Peyer's patch (tissue), 4 donors: ENCODE measurements around the gene COLEC12.

Source experiments
- POLR2A ChIP-seq, 2 donors: fragments of 450-650 bp; IDR thresholded peaks; one replicate each; pipeline ENCODE4 v1.5.1; 2017; ENCODE audit warnings: antibody characterized with exemption in 2 of 2, mild to moderate bottlenecking in 2 of 2, moderate library complexity in 2 of 2
- TF ChIP-seq, protein P1 (sequence below), 6 experiments: fragments of 450-650 bp in 4 of 6; fragments of 200-600 bp in 2 of 6; sonication (generic) in 1 of 6; IDR thresholded peaks; one replicate each; pipeline ENCODE4 v1.5.1; 2017 to 2019; ENCODE audit warnings: antibody characterized with exemption in 6 of 6, mild to moderate bottlenecking in 3 of 6, moderate library complexity in 1 of 6

DNA sequence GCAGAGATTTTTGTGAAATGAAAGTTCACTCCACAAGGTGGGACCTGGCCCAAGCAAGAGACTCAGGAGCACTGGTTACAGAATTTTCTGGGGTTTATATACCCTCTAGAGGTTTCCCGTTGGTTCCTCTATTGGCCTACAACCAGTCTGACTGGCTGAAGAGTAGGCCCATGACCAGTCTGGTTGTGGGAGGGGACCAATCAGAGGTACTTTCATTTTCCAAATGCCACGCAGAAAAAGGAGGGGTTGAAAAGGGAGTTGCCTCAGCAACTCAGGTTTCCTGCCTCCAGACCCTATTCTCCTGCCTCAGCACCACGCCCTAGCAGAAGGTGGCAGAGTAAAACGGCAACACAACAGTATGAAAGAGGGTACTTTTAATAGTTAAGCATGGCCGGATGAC, 98.4 kb downstream of the COLEC12 start:
- TF ChIP-seq, protein P1, sequence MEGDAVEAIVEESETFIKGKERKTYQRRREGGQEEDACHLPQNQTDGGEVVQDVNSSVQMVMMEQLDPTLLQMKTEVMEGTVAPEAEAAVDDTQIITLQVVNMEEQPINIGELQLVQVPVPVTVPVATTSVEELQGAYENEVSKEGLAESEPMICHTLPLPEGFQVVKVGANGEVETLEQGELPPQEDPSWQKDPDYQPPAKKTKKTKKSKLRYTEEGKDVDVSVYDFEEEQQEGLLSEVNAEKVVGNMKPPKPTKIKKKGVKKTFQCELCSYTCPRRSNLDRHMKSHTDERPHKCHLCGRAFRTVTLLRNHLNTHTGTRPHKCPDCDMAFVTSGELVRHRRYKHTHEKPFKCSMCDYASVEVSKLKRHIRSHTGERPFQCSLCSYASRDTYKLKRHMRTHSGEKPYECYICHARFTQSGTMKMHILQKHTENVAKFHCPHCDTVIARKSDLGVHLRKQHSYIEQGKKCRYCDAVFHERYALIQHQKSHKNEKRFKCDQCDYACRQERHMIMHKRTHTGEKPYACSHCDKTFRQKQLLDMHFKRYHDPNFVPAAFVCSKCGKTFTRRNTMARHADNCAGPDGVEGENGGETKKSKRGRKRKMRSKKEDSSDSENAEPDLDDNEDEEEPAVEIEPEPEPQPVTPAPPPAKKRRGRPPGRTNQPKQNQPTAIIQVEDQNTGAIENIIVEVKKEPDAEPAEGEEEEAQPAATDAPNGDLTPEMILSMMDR (IDR thresholded peaks at IDR 0.05), result no peak
- no peak for TF ChIP-seq POLR2A (IDR thresholded peaks at IDR 0.05)
